HG03342 (cell line): ENCODE results near the gene TAF3.

Experiments
- ATAC-seq: cut with Tn5 transposase; IDR thresholded peaks from one replicate; pipeline ENCODE4 v1.9.1; 2021; ENCODE audit warnings: mild to moderate bottlenecking, moderate library complexity; ENCODE audit not compliant: unreplicated experiment

The TAF3 gene

DNA sequence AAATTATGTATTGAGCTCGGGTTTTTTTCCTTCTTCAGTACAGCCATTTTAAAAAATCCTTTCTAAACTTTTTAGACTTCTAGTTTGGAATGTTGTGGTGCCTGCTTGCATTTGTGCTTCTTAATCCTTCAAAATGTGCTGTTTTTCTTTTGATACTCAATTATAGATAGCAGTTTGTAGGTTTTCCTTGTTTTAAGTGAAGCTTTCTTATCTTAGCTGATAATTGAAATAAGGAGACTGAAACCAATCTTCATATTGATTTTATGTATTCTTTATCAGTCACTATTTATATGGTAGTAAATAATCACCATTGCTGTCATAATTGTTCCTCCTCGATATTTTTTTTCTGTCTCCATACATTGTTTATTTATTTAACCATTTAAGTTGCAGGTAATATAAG lies 56.6 kb downstream of the TAF3 start:
- no peak for ATAC-seq

DNA sequence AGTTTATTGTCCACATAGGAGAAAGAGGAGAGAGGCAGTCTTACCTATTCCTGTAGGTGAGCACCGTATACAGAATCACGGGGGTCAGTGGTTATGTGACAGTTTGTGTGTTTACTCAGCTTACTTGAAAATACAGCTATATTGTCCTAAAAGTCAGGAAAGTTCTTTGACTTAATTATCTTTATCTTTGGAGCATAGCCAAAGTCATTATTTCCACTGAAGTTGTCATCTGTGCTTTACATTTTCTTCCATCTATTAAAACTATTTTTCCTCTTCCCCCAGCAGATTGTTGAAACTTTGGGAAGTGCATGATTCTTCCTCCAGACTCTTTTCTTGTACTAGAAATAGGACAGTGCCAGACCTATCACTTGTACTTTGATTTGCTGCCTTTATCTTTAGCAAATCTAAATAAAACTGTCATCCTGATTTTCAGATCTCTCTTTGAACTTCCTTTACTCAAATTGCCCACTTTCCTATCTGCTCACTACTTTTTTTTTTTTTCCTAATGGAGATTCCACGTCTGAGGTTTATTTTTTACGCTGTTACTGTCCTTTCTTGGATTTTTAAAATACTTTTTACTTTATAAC lies 58.3 kb downstream of the TAF3 start:
- ATAC-seq, result no peak

DNA sequence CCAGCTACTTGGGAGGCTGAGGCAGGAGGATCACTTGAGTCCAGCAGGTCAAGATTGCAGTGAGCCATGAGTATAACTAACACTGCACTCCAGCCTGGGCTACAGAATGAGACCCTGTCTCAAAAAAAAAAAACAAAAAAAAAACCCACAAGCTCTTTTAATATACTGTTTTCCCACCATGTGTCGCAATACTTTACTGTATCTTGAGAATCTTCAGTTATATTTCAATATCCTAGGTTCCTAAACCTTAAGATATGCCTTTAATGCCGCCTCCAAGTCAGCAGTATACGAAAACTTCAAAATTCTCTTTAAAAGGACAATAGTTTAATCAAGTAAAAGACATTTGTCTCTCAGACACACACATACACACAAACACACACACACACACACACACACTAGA lies 62.8 kb downstream of the TAF3 start:
- ATAC-seq, result no peak

- ATAC-seq, result no peak
Measured at GRCh38 chr10:7886056-7886455, 67.8 kb downstream of the TAF3 start.

DNA sequence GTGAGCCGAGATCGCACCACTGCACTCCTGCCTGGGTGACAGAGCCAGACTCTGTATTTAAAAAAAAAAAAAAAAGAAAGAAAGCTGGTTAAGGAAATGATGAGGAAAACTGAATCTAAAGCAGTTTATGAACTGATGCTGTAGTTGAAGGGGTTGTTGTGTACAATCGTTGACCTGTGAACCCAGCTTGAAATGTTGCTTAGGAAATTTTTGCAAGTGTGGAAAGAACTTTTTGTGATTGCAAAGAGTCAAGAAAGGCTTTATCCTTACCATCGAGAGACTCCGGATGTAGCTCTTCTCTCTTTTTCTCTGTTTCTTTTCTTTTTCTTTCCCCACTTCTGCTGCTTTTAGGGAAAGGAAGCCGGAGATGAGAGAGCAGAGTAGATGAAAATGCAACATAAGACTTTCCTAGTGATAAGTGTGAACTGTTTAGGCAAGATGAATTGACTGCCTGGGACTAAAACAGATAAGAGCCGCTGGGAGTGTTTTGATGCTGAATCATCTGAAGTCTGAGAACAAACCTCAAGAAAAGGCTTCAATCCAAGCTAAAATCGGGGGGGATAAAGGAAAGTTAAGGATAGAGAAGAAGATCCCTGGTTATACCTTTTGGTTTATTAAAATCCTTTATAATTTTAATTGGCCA lies 69.0 kb downstream of the TAF3 start:
- no peak for ATAC-seq

DNA sequence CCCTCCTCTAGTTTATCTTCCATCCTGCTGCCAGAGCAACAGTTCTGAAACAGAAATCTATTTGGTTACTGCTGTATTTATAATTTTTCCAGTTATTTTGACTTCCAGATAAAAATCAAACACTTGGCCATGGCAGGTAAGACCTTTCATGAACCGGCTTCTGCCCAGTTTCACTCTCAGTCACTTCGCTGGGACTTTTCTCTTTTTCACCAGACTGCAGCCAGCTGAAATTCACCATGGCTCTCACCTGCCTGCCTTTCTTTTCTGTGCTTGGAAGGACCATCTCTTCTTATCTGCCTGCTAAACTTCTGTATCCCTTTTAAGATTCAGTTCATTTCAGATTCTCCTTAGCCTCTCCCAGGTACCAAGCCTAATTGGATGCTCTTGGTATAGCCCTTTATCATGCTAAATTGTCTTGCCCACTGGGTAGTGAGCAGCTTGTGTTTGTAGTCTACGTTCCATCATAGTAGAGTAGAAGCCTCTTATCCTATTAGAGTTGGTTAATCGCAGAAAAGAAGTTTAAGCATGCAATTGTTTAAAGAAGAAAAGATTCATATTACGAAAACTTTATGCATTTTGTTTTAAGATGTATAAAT lies 71.7 kb downstream of the TAF3 start:
- peak; percentile 52 for ATAC-seq

DNA sequence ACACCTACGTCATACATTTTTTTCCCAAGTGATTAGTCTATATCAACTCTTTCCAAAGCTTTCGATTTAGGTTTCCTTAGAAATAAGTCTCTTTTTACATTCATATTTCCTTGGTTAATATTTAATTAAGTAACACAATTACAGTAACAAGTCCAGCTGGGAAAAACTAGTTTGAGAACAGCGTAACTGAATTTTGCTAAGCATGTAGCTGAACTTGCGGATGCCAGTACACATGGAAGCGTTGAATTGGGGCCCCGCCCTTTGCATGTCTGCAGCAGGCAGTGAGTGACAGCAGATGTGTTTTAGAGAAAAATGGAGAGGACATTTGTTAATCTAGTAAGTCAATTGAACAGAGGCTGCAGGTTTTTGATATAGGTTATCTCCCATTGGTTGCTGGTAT lies 72.5 kb downstream of the TAF3 start:
- ATAC-seq, result no peak

DNA sequence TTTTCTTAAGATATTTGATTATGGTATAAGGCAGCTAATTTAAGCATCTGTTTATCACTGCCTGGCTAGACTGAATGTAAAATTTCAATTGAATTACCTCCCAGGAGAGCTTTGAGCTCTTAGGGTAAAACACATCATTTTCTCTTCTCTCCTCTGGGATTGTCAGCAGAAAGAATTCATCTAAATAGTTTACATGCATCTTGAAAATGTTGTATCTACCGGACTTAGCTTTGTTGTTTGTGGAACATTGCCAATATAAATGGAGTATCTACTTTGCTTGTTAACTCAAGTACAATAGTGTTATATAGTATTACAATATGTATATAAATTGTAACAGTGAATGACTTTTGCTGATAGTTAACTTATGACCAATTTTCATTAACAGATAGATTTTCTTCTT lies 73.3 kb downstream of the TAF3 start:
- ATAC-seq, result no peak

DNA sequence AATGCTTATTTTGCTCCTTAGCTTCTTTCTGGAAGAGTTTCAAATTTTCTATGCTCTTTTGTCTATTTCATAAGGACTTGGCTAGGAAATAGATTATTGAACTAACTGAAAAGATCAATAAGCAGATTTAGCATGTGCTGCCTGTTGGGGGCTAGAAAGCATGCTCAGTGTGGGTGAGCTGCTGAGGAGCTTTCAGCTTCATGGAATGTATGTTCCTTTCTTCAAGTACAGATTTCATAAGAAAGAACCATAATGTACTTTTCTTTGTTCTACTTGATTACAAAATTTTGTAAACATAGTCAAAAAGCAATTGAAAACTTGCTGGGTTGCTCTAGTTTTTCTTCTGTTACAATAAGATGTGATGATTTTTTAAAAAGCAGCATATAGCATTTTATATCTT lies 73.8 kb downstream of the TAF3 start:
- ATAC-seq, result no peak

DNA sequence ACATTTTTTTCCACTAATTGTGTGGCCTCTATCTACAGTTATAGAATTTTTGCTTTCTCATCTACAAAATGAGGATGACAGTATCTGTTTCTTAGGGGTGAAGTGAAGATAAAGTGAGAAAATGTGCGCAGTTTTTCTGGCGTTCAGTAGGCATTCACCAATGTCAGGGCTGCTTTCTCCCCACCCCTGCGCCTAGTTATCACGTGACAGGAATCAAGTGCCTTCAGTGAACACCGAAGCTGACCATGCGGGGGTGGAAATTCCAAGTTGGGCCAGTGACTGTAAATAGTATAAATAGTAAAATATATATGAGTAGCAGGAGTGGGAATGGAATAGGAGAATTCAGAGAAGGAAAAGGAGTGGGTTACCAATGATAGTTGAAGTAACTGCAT lies 77.4 kb downstream of the TAF3 start:
- ATAC-seq, result no peak

DNA sequence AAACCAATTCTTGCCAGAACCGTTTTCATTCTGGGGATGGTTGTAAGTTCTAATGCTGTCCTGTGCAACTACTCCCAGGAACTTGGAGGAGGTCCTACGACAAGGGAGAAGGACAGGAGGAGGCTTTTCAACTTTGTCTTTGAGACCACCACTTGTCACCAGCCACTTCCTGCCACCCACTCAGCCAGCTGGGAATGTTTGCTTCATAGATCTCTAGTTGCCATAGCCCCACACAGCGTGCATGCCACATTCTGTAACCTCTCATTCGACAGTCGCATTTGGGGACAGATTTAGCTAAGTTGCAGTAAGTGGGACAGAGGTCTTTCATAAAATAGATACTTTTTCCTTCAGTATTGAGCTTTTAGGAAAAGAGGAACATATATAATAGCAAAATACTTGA lies 78.0 kb downstream of the TAF3 start:
- ATAC-seq, result no peak

DNA sequence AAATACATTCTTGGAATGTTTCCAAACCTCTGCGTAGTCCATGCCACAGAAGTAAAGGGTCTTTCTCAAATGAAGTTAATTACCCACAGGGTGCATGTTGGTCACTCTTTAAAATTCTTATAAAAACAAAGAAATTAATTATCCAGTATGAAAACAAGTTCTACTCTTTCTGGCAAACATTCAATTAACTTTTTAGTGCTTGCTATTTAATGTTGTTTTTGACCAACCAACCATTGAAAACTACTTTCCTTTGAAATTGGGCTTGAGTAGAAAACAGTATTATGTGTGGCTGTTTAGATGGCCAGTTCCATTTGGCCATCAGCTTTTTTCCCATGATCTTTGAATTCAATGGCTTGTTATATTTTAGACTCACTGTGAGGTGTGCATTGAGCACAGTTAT lies 83.0 kb downstream of the TAF3 start:
- no peak for ATAC-seq

DNA sequence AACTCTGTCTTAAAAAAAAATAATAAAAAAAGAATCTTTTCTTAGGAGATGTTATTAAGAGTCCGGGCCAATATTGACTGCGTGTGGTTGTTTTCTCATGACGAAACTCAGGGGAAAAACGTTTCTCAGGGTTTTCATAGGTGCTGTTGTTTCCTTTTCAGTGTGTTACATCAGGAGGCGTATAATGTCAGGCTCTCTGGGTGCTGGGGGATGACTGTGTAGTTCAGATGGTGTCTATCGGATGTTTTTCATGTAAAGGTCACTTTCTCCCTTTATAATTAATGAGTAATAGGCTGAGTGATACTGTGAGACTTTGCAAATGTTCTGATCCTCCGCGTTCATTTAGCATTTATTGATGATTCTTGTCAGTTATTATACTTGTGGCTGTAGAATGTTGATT lies 84.1 kb downstream of the TAF3 start:
- no peak for ATAC-seq

GRCh38 chr10:7903851-7904250 lies 85.5 kb downstream of the TAF3 start:
- no peak for ATAC-seq

DNA sequence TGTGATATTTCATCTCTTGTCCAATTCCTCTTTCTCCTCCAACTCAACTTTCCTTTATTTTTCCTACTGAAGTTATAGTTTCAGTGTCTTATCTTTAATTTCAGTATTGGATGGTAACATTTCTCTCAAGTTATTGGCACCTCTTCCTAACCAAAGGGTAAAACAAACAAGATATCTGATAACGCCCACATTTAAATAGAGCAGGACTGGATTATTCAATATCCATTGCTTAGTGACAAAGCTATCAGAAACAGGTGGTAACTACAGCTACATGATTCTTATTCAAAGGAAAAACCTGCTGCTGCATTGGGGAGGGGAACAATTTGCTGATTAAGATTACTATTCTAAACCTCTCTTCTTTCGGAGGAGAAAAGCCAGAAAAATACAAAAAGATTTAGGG lies 87.8 kb downstream of the TAF3 start:
- ATAC-seq, result no peak

- ATAC-seq, result no peak
Measured at GRCh38 chr10:7908541-7909210, 90.4 kb downstream of the TAF3 start.

- no peak for ATAC-seq
Measured at GRCh38 chr10:7913126-7913872, 95.0 kb downstream of the TAF3 start.

- ATAC-seq, result no peak
Measured at GRCh38 chr10:7915923-7916536, 97.7 kb downstream of the TAF3 start.

- ATAC-seq, result no peak
Measured at GRCh38 chr10:7917736-7918135, 99.4 kb downstream of the TAF3 start.

DNA sequence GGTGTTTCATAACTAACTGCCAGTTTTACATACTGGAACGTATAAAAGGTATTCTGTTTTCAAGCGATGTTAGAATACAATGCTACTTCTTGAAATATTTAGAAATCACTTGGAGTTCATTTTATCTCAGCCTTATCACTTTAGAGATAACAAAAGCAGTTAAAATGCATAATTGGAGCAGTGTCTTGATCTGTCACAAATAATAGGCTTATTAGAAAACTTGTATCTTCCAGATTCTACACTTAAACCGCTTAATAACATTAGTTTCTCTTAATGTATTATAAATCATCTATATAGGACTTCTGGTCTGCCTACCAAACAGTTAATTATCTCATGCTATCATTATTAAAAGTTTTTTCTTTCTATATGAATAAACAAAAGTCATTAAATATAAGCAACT lies 104.4 kb downstream of the TAF3 start:
- ATAC-seq, result no peak

DNA sequence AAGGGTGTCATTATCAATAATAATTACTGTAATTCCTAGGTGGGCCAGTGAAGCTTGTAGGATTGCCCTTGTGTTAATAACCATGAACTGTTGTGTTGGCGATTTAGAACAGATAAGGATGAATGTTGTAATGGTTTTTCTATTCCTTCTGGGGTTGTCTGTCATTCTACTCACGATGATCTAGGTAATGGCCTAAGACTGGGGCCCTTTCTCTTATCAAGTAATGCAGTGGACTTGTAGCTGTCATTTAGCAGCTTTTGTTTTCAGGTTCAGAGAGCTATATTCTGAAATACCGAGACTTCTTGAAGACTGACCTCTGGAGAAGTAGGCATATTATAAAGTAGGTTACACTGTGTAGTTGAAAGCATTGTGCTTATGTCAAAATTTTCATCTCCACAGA lies 110.2 kb downstream of the TAF3 start:
- ATAC-seq, result no peak
